Effector memory CD8-positive, alpha-beta T cell (primary cell): ENCODE data around the gene ATP2B3.
A peak's percentile ranks its signal among the peaks of the same experiment; 100 is the strongest.

Source experiments
- ATAC-seq: fragments of 150-1000 bp; cut with Tn5 transposase; replicated peaks from 2 replicates; pipeline ENCODE4 v1.10.0; 2021; ENCODE audit warnings: mild to moderate bottlenecking, moderate library complexity
- DNase-seq, 3 experiments: peaks; one replicate each; pipeline ENCODE4 v3.0.0; 2021
- H3K27ac Mint-ChIP-seq, 2 donors: one replicate each; pipeline ENCODE4 v1.8.0; 2022; ENCODE audit warnings: mild to moderate bottlenecking in 2 of 2, mixed read lengths in 2 of 2, moderate library complexity in 2 of 2
- H3K27me3 Mint-ChIP-seq, 2 donors: one replicate each; pipeline ENCODE4 v1.8.0; 2022; ENCODE audit warnings: mixed read lengths in 2 of 2
- H3K36me3 Mint-ChIP-seq: one replicate; pipeline ENCODE4 v1.8.0; 2022; ENCODE audit warnings: mild to moderate bottlenecking, moderate library complexity, mixed read lengths; ENCODE audit not compliant: insufficient read depth
- H3K4me1 Mint-ChIP-seq, 2 donors: one replicate each; pipeline ENCODE4 v1.8.0; 2022; ENCODE audit warnings: low read depth in 2 of 2, mixed read lengths in 2 of 2
- H3K4me3 Mint-ChIP-seq, 2 donors: one replicate each; pipeline ENCODE4 v1.8.0; 2022; ENCODE audit warnings: mild to moderate bottlenecking in 2 of 2, mixed read lengths in 2 of 2, moderate library complexity in 2 of 2
- H3K9me3 Mint-ChIP-seq, 2 donors: one replicate each; pipeline ENCODE4 v1.8.0; 2022; ENCODE audit warnings: mixed read lengths in 2 of 2

The ATP2B3 gene

GRCh38 chrX:153561337-153561736 lies 43.9 kb downstream of the ATP2B3 start:
- H3K27me3 Mint-ChIP-seq, result peaks cover 0 to 6% of the 10 kb centered on the region in 2 donors
- no peaks in the 10 kb centered on the region for H3K4me1 Mint-ChIP-seq
- DNase-seq, result no peak
- H3K36me3 Mint-ChIP-seq, result no peaks in the 10 kb centered on the region
- no peak overlapping the region for H3K4me3 Mint-ChIP-seq
- no peak overlapping the region for H3K27ac Mint-ChIP-seq
- ATAC-seq, result no peak
- no peaks in the 10 kb centered on the region for H3K9me3 Mint-ChIP-seq

DNA sequence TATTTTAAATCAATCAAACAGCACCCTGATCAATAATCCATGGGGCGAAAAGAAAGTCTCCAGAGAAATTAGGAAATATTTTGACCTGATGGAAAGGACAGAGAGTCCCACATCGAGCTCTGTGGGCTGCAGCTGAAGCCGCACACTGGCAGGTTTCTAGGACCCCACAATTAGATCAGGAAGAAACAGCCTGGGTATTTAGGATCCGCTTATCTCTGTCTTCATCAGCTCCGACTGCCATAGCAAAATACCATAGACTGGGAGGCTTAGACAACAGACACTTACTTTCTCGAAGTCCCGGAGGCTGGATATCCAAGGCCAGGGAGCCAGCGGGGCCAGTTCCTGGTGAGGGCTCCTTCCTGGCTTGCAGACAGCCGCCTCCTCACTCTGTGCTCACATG lies 45.1 kb downstream of the ATP2B3 start:
- Mint-ChIP-seq H3K27ac (no peak overlapping the region), H3K27me3 (peaks cover 0 to 6% of the 10 kb centered on the region in 2 donors), H3K4me1 (no peaks in the 10 kb centered on the region), H3K4me3 (no peak overlapping the region), H3K9me3 (no peaks in the 10 kb centered on the region), H3K36me3 (no peaks in the 10 kb centered on the region)
- no peak for ATAC-seq
- no peak for DNase-seq

- peaks cover 0 to 6% of the 10 kb centered on the region in 2 donors for H3K27me3 Mint-ChIP-seq
- H3K4me3 Mint-ChIP-seq, result no peak overlapping the region
- no peaks in the 10 kb centered on the region for H3K9me3 Mint-ChIP-seq
- no peaks in the 10 kb centered on the region for H3K4me1 Mint-ChIP-seq
- H3K36me3 Mint-ChIP-seq, result no peaks in the 10 kb centered on the region
- ATAC-seq, result no peak
- H3K27ac Mint-ChIP-seq, result peak overlapping the region in 1 of 2 donors; percentile 38
- no peak for DNase-seq
Observed at GRCh38 chrX:153564047-153564606, 46.7 kb downstream of the ATP2B3 start.

- Mint-ChIP-seq H3K9me3 (no peaks in the 10 kb centered on the region), H3K27me3 (peaks cover 0 to 3% of the 10 kb centered on the region in 2 donors), H3K27ac (no peak overlapping the region), H3K4me3 (no peak overlapping the region), H3K4me1 (no peaks in the 10 kb centered on the region), H3K36me3 (no peaks in the 10 kb centered on the region)
- ATAC-seq (no peak), DNase-seq (no peak)
Observed at GRCh38 chrX:153565996-153566580, 48.6 kb downstream of the ATP2B3 start.

DNA sequence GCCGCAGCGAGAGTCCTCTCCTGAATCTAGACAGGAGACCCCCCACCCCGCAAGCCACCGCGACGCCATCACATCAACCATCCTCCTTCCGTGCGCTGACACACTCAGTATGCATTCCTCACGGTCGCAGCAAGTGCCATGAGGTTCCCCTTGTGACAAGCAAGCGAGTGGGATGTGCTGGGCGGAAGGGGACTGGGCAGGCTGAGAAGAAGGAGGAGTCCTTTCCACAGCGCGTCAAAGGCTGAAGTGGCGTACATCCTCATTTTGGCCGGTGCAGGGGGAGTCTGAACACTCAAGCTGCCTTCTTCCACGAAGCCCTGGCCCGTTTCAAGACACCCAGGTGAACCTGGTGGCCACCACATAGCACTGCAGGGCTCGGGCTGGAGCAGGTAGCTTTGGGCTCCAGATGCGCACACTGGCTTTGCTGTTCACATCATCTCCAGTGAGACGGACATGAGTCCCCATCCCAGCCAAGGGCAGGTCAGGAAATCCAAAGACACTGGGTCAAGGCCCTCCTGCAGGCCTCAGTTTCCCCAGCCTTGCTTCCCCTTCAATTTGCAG lies 51.1 kb downstream of the ATP2B3 start:
- no peak overlapping the region for H3K27ac Mint-ChIP-seq
- no peaks in the 10 kb centered on the region for H3K36me3 Mint-ChIP-seq
- H3K27me3 Mint-ChIP-seq, result no peaks in the 10 kb centered on the region
- ATAC-seq (no peak), DNase-seq (no peak)
- H3K9me3 Mint-ChIP-seq, result no peaks in the 10 kb centered on the region
- no peaks in the 10 kb centered on the region for H3K4me1 Mint-ChIP-seq
- no peak overlapping the region for H3K4me3 Mint-ChIP-seq

DNA sequence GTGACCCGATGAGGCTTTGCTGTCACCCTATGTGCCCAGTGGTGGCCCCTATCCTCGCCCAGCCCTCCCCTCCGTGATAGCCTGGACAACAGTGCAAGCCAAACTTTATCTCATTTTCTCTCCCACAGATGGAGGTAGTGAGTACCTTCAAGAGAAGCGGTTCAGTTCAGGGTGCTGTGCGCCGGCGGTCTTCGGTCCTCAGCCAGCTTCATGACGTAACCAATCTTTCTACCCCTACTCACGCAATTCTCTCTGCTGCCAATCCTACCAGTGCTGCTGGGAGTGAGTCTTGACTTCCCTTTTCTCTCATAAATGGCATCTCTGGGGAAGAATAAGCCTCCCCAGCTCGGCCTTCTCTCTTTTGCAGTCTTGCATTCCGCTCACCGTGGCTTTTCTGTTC lies 52.0 kb downstream of the ATP2B3 start:
- Mint-ChIP-seq H3K27ac (no peak overlapping the region), H3K4me3 (no peak overlapping the region), H3K9me3 (no peaks in the 10 kb centered on the region), H3K27me3 (no peaks in the 10 kb centered on the region), H3K4me1 (no peaks in the 10 kb centered on the region), H3K36me3 (no peaks in the 10 kb centered on the region)
- DNase-seq, result no peak
- no peak for ATAC-seq

- no peak overlapping the region for H3K4me3 Mint-ChIP-seq
- ATAC-seq (no peak), DNase-seq (no peak)
Observed at GRCh38 chrX:153571534-153571908, 54.1 kb downstream of the ATP2B3 start.

GRCh38 chrX:153572601-153573000 lies 55.2 kb downstream of the ATP2B3 start:
- no peaks in the 10 kb centered on the region for H3K4me1 Mint-ChIP-seq
- DNase-seq (no peak), ATAC-seq (no peak)
- no peaks in the 10 kb centered on the region for H3K27me3 Mint-ChIP-seq
- no peaks in the 10 kb centered on the region for H3K9me3 Mint-ChIP-seq
- no peak overlapping the region for H3K27ac Mint-ChIP-seq
- H3K36me3 Mint-ChIP-seq, result no peaks in the 10 kb centered on the region
- H3K4me3 Mint-ChIP-seq, result no peak overlapping the region

More at GRCh38 chrX:153571534-153571908, 54.1 kb downstream of the ATP2B3 start:
- no peaks in the 10 kb centered on the region for H3K36me3 Mint-ChIP-seq
- H3K4me1 Mint-ChIP-seq, result no peaks in the 10 kb centered on the region
- no peak overlapping the region for H3K27ac Mint-ChIP-seq
- H3K9me3 Mint-ChIP-seq, result no peaks in the 10 kb centered on the region
- H3K27me3 Mint-ChIP-seq, result no peaks in the 10 kb centered on the region

- no peak overlapping the region for H3K4me3 Mint-ChIP-seq
- no peak overlapping the region for H3K27ac Mint-ChIP-seq
- no peaks in the 10 kb centered on the region for H3K9me3 Mint-ChIP-seq
- H3K4me1 Mint-ChIP-seq, result no peaks in the 10 kb centered on the region
- H3K27me3 Mint-ChIP-seq, result no peaks in the 10 kb centered on the region
- no peaks in the 10 kb centered on the region for H3K36me3 Mint-ChIP-seq
- DNase-seq (no peak), ATAC-seq (no peak)
Observed at GRCh38 chrX:153573984-153574383, 56.5 kb downstream of the ATP2B3 start.

DNA sequence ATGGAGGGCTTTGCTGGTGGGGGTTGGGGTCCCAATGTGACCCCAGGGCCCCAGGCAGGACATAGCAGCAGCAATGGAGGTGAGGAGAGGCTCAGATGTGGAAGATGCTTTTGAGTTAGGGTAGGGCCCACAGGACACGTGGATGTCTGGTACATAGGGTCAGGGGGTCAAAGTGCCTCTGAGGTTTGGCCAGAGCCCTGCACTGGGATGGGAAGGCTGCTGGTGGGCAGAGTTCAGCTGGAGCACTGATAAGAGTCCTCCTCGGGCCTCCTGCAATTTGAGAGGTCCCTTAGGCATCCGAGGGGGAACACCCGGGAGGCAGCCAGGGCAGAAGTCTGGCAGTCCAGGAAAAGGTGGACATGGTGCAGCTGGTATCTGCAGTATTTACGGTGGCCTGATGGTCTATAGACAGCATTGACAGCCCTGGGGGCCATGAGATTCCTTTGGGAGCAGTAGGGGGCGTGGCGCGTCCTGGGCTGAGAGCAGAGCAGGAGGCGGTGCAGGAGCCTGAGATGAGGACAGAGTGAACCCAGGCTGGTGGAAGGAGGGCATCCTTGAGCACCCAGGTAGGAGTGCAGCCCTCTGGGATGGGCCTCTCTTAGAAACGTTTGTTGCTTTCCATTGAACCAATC lies 58.9 kb downstream of the ATP2B3 start:
- ATAC-seq, result no peak
- no peaks in the 10 kb centered on the region for H3K9me3 Mint-ChIP-seq

GRCh38 chrX:153576961-153577360 lies 59.5 kb downstream of the ATP2B3 start:
- H3K4me3 Mint-ChIP-seq, result no peak overlapping the region
- H3K27me3 Mint-ChIP-seq, result no peaks in the 10 kb centered on the region
- no peaks in the 10 kb centered on the region for H3K4me1 Mint-ChIP-seq
- H3K27ac Mint-ChIP-seq, result no peak overlapping the region
- H3K9me3 Mint-ChIP-seq, result no peaks in the 10 kb centered on the region
- ATAC-seq (no peak), DNase-seq (no peak)
- peaks cover 5% of the 10 kb centered on the region for H3K36me3 Mint-ChIP-seq

More for the DNA sequence above, 58.9 kb downstream of the ATP2B3 start:
- no peaks in the 10 kb centered on the region for H3K27me3 Mint-ChIP-seq
- H3K4me1 Mint-ChIP-seq, result no peaks in the 10 kb centered on the region
- DNase-seq, result no peak
- H3K36me3 Mint-ChIP-seq, result peaks cover 5% of the 10 kb centered on the region
- no peak overlapping the region for H3K4me3 Mint-ChIP-seq
- H3K27ac Mint-ChIP-seq, result no peak overlapping the region

- no peak for ATAC-seq
Observed at GRCh38 chrX:153578200-153578835, 60.9 kb downstream of the ATP2B3 start.

DNA sequence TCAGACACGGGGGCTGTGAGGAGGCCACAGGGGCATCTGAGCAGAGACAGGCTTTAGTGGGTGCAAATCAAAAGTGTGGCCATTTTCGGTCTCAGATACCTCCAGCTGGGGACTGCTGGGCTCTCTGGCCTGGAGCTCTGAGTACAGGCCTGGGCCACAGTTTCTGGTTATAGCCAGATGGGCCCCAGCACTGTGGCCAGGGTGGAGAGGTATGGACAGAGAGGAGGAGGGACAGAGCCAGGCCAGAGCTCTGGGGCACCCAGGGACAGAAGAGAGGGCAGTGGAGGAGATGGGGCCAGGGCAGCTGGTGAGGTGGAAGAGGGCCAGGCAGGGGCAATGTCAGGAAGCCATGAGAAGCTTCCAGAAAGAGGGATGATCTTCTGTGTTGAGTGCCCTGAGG lies 61.4 kb downstream of the ATP2B3 start:
- ATAC-seq (no peak), DNase-seq (no peak)
- Mint-ChIP-seq H3K9me3 (no peaks in the 10 kb centered on the region), H3K4me1 (peaks cover 5 to 6% of the 10 kb centered on the region in 2 donors), H3K36me3 (peaks cover 5% of the 10 kb centered on the region), H3K4me3 (no peak overlapping the region), H3K27ac (no peak overlapping the region), H3K27me3 (no peaks in the 10 kb centered on the region)

More at GRCh38 chrX:153578200-153578835, 60.9 kb downstream of the ATP2B3 start:
- Mint-ChIP-seq H3K4me1 (peaks cover 3 to 6% of the 10 kb centered on the region in 2 donors), H3K36me3 (peaks cover 5% of the 10 kb centered on the region), H3K9me3 (no peaks in the 10 kb centered on the region), H3K27me3 (no peaks in the 10 kb centered on the region), H3K4me3 (no peak overlapping the region), H3K27ac (no peak overlapping the region)
- DNase-seq, result no peak
